ENCODE data around the gene AGTR1. TPM values are rescaled to one million over a fixed set of nuclear protein-coding genes. Genes with fewer than 3 reads are reported as not detected.

Gene AGTR1
- total and polyA plus RNA-seq, 2 donors (not counting 3 experiments of a cell fraction or from before 2014, with no cell fraction given): not detected

DNA sequence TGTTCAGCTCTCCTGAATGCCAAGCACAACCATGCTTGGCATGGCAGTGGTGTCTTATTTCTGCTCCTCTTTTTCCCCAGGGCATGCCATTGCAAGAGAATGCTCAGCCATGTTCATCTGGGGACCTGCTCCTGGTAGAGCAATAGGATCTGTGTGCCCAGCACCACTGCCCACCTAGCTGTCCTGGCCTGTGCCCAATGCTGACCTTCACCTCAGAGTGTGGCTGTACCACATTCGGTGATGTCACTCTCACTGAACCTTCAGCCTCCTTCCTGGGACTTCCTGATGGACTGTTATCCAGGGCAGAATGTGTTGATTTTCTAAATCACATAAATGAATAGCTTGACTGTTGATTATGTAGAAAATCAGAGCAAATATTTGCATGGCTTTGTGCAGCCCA, 42.0 kb downstream of the AGTR1 start:
- no TSS peak for BruUV-seq (replicated peaks)
- ChIA-PET CTCF (no interaction called here), POLR2A (no interaction called here)
- Histone ChIP-seq H3K9me3 (replicated peaks; ENCODE audit: control insufficient read depth, insufficient read depth, low read length) (no peaks in the 10 kb centered on the region), H3K36me3 (ENCODE audit: control insufficient read depth in 2 of 2, extremely low read depth in 1 of 2, insufficient read depth in 2 of 2, low read length in 2 of 2) (no peaks in the 10 kb centered on the region), H2AFZ (ENCODE audit: low read depth, low read length) (no peak overlapping the region), H3K9ac (replicated peaks; ENCODE audit: extremely low read depth, insufficient read depth, low read length) (no peak overlapping the region), H3K4me3 (replicated peaks in 1 of 3; ENCODE audit: insufficient read depth in 1 of 3, low read depth in 1 of 3, low read length in 3 of 3) (no peak overlapping the region), H3K79me2 (ENCODE audit: control insufficient read depth, insufficient read depth, low read length) (no peaks in the 10 kb centered on the region), H3K4me2 (ENCODE audit: insufficient read depth, low read length) (no peak overlapping the region), H4K20me1 (replicated peaks; ENCODE audit: control insufficient read depth, extremely low read depth, insufficient read depth, low read length) (no peaks in the 10 kb centered on the region), H3K27ac (ENCODE audit: insufficient read depth, low read depth, low read length) (no peak overlapping the region), H3K27me3 (ENCODE audit: control insufficient read depth in 2 of 2, insufficient read depth in 2 of 2, low read length in 2 of 2) (no peaks in the 10 kb centered on the region), H3K9me1 (replicated peaks; ENCODE audit: control insufficient read depth, extremely low read depth, insufficient read depth, low read length) (no peaks in the 10 kb centered on the region), H3K4me1 (ENCODE audit: control insufficient read depth, extremely low read depth, insufficient read depth, low read length) (no peaks in the 10 kb centered on the region)
- DNase-seq (ENCODE audit: low read depth, low spot score) (no peak), FAIRE-seq (no peak)
- intact Hi-C loops (cut with micrococcal nuclease) (no loop called here), dilution Hi-C loops (cut with MboI; ENCODE audit: extremely low pct_ligation_motif_present, low sequenced_read_pairs) (no loop called here)
- TF ChIP-seq GATA2 (IDR thresholded peaks at IDR 0.05; ENCODE audit: insufficient read depth, insufficient read length, low read depth, low read length): no peak
- TF ChIP-seq, protein P1, sequence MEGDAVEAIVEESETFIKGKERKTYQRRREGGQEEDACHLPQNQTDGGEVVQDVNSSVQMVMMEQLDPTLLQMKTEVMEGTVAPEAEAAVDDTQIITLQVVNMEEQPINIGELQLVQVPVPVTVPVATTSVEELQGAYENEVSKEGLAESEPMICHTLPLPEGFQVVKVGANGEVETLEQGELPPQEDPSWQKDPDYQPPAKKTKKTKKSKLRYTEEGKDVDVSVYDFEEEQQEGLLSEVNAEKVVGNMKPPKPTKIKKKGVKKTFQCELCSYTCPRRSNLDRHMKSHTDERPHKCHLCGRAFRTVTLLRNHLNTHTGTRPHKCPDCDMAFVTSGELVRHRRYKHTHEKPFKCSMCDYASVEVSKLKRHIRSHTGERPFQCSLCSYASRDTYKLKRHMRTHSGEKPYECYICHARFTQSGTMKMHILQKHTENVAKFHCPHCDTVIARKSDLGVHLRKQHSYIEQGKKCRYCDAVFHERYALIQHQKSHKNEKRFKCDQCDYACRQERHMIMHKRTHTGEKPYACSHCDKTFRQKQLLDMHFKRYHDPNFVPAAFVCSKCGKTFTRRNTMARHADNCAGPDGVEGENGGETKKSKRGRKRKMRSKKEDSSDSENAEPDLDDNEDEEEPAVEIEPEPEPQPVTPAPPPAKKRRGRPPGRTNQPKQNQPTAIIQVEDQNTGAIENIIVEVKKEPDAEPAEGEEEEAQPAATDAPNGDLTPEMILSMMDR (IDR thresholded peaks at IDR 0.05; ENCODE audit: extremely low read depth in 1 of 2, insufficient read depth in 1 of 2, low read depth in 1 of 2, low read length in 2 of 2): no peak
- TF ChIP-seq FOS (IDR thresholded peaks at IDR 0.05; ENCODE audit: borderline replicate concordance, insufficient read depth, low read length): no peak
- no peak for TF ChIP-seq POLR2A (IDR thresholded peaks at IDR 0.05; ENCODE audit: low read depth, low read length)
- TF ChIP-seq, protein P2, sequence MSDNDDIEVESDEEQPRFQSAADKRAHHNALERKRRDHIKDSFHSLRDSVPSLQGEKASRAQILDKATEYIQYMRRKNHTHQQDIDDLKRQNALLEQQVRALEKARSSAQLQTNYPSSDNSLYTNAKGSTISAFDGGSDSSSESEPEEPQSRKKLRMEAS (IDR thresholded peaks at IDR 0.05; ENCODE audit: insufficient read depth, insufficient read length): no peak
- no peak for TF ChIP-seq MYC (IDR thresholded peaks at IDR 0.05; ENCODE audit: low read depth, low read length)
- TF ChIP-seq JUN (IDR thresholded peaks at IDR 0.05; ENCODE audit: borderline replicate concordance, insufficient read depth, insufficient read length, low read depth): no peak

Measured in endothelial cell of umbilical vein (primary cell).